Common myeloid progenitor, CD34-positive (primary cell): ENCODE data around the gene HECTD2.
A peak's percentile ranks its signal among the peaks of the same experiment; 100 is the strongest.

Experiments used
- CTCF ChIA-PET: fragments of 350-600 bp; sonication (Branson Sonifier 250); formaldehyde crosslinking; loops from one replicate; lab custom pipeline; 2021; ENCODE audit warnings: antibody characterized with exemption; lab: Charles Lee
- POLR2A ChIA-PET: fragments of 350-600 bp; sonication (Branson Sonifier 250); formaldehyde crosslinking; loops from one replicate; lab custom pipeline; 2021; ENCODE audit warnings: antibody characterized with exemption; lab: Charles Lee
- DNase-seq, 3 donors: peaks; one replicate each; pipeline versions ENCODE4 v3.0.0 to v3.0.0-alpha.2; 2013
- H3K27ac ChIP-seq, 2 experiments: 1 replicate in 1 of 2; 2 replicates in 1 of 2; pipeline ENCODE4 v1.7.0; 2013; ENCODE audit warnings: inconsistent platforms in 2 of 2, low read length in 2 of 2, mild to moderate bottlenecking in 2 of 2, low read depth in 1 of 2, moderate library complexity in 1 of 2; ENCODE audit not compliant: severe bottlenecking in 2 of 2, insufficient read depth in 1 of 2, poor library complexity in 1 of 2
- H3K27me3 ChIP-seq, 5 experiments: replicated peaks in 2 of 5; 1 replicate in 3 of 5; 2 replicates in 2 of 5; pipeline versions ENCODE4 v1.6.1 to v1.7.0; 2013; ENCODE audit warnings: low read length in 4 of 5, mild to moderate bottlenecking in 2 of 5, moderate library complexity in 2 of 5, inconsistent platforms in 1 of 5; ENCODE audit not compliant: insufficient read depth in 5 of 5, control insufficient read depth in 4 of 5
- H3K36me3 ChIP-seq, 4 experiments: 1 replicate in 2 of 4; 2 replicates in 2 of 4; pipeline versions ENCODE4 v1.6.1 to v1.7.0; 2013; ENCODE audit warnings: low read length in 3 of 4, control low read depth in 1 of 4, mild to moderate bottlenecking in 1 of 4; ENCODE audit not compliant: control insufficient read depth in 4 of 4, insufficient read depth in 4 of 4
- H3K4me1 ChIP-seq, 4 experiments: 1 replicate in 3 of 4; 2 replicates in 1 of 4; pipeline versions ENCODE4 v1.6.1 to v1.7.1; 2013; ENCODE audit warnings: low read length in 3 of 4, mild to moderate bottlenecking in 3 of 4, control low read depth in 1 of 4, inconsistent platforms in 1 of 4, moderate library complexity in 1 of 4; ENCODE audit not compliant: control insufficient read depth in 4 of 4, insufficient read depth in 4 of 4; ENCODE audit errors: control extremely low read depth in 1 of 4
- H3K4me3 ChIP-seq, 7 experiments: 1 replicate in 4 of 7; 2 replicates in 3 of 7; pipeline versions ENCODE4 v1.5.1 to v1.7.0; 2013; ENCODE audit warnings: mild to moderate bottlenecking in 7 of 7, low read length in 6 of 7, moderate library complexity in 6 of 7, inconsistent platforms in 2 of 7, low read depth in 2 of 7, control low read depth in 1 of 7; ENCODE audit not compliant: insufficient read depth in 4 of 7, control insufficient read depth in 1 of 7; ENCODE audit errors: extremely low read depth in 1 of 7
- H3K9me3 ChIP-seq, 5 experiments: 1 replicate in 4 of 5; 2 replicates in 1 of 5; pipeline versions ENCODE4 v1.6.1 to v1.7.1; 2013; ENCODE audit warnings: low read length in 4 of 5, mild to moderate bottlenecking in 2 of 5, inconsistent platforms in 1 of 5, low read depth in 1 of 5, moderate library complexity in 1 of 5; ENCODE audit not compliant: control insufficient read depth in 4 of 5, insufficient read depth in 2 of 5; ENCODE audit errors: control extremely low read depth in 1 of 5
- WGBS: methylation state at CpG from one replicate; pipeline ENCODE4 v1.1.5; 2013; ENCODE audit not compliant: insufficient coverage; 5-methylcytosine and 5-hydroxymethylcytosine counted together

Gene HECTD2

GRCh38 chr10:91545384-91545783 lies 135.2 kb downstream of the HECTD2 start:
- Histone ChIP-seq H3K4me3 (no peak overlapping the region), H3K9me3 (peaks cover 0 to 5% (median 0%) of the 10 kb centered on the region in 5 experiments), H3K4me1 (no peaks in the 10 kb centered on the region), H3K36me3 (no peaks in the 10 kb centered on the region), H3K27me3 (peaks cover 0 to 2% (median 0%) of the 10 kb centered on the region in 5 experiments), H3K27ac (no peak overlapping the region)
- ChIA-PET CTCF (no interaction called here), POLR2A (no interaction called here)
- DNase-seq = no peak
- WGBS = 100% methylated on average over 2 of the region's 3 CpGs

- H3K4me1 ChIP-seq = no peaks in the 10 kb centered on the region
- no peak overlapping the region for H3K4me3 ChIP-seq
- ChIA-PET CTCF (no interaction called here), POLR2A (no interaction called here)
- DNase-seq = no peak
- peaks cover 0 to under 1% (median 0%) of the 10 kb centered on the region in 5 experiments for H3K9me3 ChIP-seq
- no peak overlapping the region for H3K27ac ChIP-seq
- H3K27me3 ChIP-seq = peaks cover 0 to 2% (median 0%) of the 10 kb centered on the region in 5 experiments
- H3K36me3 ChIP-seq = no peaks in the 10 kb centered on the region
- 100% methylated on average over 1 of the region's 3 CpGs for WGBS
These were observed 135.7 kb downstream of the HECTD2 start for GRCh38 chr10:91545838-91546237.

- ChIA-PET POLR2A (no interaction called here), CTCF (no interaction called here)
- Histone ChIP-seq H3K4me1 (no peaks in the 10 kb centered on the region), H3K27me3 (peaks cover 0 to 2% (median 0%) of the 10 kb centered on the region in 5 experiments), H3K27ac (no peak overlapping the region), H3K9me3 (no peaks in the 10 kb centered on the region), H3K36me3 (no peaks in the 10 kb centered on the region), H3K4me3 (no peak overlapping the region)
- no peak for DNase-seq
- WGBS = 100% methylated on average over 2 of the region's 3 CpGs
These were observed 139.1 kb downstream of the HECTD2 start for GRCh38 chr10:91549262-91549661.

DNA sequence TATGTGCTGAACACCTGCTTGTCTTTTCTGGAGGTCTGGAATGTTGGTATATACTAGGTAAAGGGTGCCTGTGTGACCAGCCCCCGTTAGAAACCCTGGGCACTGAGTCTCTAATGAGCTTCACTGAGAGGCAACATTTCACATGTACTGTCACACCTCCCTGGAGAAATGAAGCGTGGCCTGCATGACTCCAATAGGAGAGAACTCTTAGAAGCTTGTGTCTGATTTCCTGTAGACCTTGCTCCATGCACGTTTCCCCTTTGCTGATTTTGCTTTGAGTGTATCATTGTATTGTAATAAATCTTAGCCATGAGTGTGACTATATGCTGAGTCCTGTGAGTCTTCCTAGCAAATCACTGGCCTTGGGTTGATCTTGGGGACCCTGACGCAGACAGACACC lies 139.9 kb downstream of the HECTD2 start:
- Histone ChIP-seq H3K4me1 (no peaks in the 10 kb centered on the region), H3K36me3 (no peaks in the 10 kb centered on the region), H3K27ac (no peak overlapping the region), H3K9me3 (no peaks in the 10 kb centered on the region), H3K27me3 (no peaks in the 10 kb centered on the region), H3K4me3 (no peak overlapping the region)
- ChIA-PET POLR2A (no interaction called here), CTCF (no interaction called here)
- 100% methylated on average over 3 of the region's 4 CpGs for WGBS
- no peak for DNase-seq

- H3K36me3 ChIP-seq = no peaks in the 10 kb centered on the region
- ChIA-PET POLR2A (no interaction called here), CTCF (interaction anchor here (0.9 to 1.4 kb wide), 4 partner anchors 10 to 105 kb away, joined by 3 to 4 read pairs (median 3); no protein-coding TSS in a partner anchor)
- no peaks in the 10 kb centered on the region for H3K9me3 ChIP-seq
- H3K27me3 ChIP-seq = no peaks in the 10 kb centered on the region
- H3K27ac ChIP-seq = no peak overlapping the region
- no peaks in the 10 kb centered on the region for H3K4me1 ChIP-seq
- DNase-seq = peak; percentile 9 to 36 (median 34)
- no peak overlapping the region for H3K4me3 ChIP-seq
- 63% methylated on average over 8 of the region's 8 CpGs for WGBS
These were observed 141.7 kb downstream of the HECTD2 start for GRCh38 chr10:91551856-91552255.

- ChIA-PET POLR2A (no interaction called here), CTCF (interaction anchor here (0.9 to 1.4 kb wide), 4 partner anchors 11 to 104 kb away, joined by 3 to 4 read pairs (median 3); no protein-coding TSS in a partner anchor)
- Histone ChIP-seq H3K36me3 (no peaks in the 10 kb centered on the region), H3K27me3 (no peaks in the 10 kb centered on the region), H3K4me3 (no peak overlapping the region), H3K27ac (no peak overlapping the region), H3K4me1 (no peaks in the 10 kb centered on the region), H3K9me3 (no peaks in the 10 kb centered on the region)
- no peak for DNase-seq
- 88% methylated on average over 9 of the region's 11 CpGs for WGBS
These were observed 142.3 kb downstream of the HECTD2 start for GRCh38 chr10:91552274-91553095.

- ChIA-PET POLR2A (interaction anchor here (0.6 kb wide), 1 partner anchor 77 kb away, joined by 3 read pairs; the partner anchor contains the start of gene PPP1R3C), CTCF (no interaction called here)
- no peaks in the 10 kb centered on the region for H3K27me3 ChIP-seq
- no peak overlapping the region for H3K27ac ChIP-seq
- no peak for DNase-seq
- no peak overlapping the region for H3K4me3 ChIP-seq
- no peaks in the 10 kb centered on the region for H3K4me1 ChIP-seq
- H3K36me3 ChIP-seq = no peaks in the 10 kb centered on the region
- no peaks in the 10 kb centered on the region for H3K9me3 ChIP-seq
These were observed 145.3 kb downstream of the HECTD2 start for GRCh38 chr10:91555455-91555854.
